Spleen (tissue), 7 donors: ENCODE results near the gene TARP.

Experiments
- CTCF ChIP-seq, 11 experiments: fragments of 200-600 bp in 7 of 11; fragments of 450-650 bp in 4 of 11; sonication (generic) in 4 of 11; IDR thresholded peaks in 8 of 11; conservative IDR thresholded peaks in 3 of 11; 1 replicate in 7 of 11; 2 replicates in 4 of 11; pipeline versions ENCODE4 v1.4.0 to v1.8.0; 2016 to 2021; ENCODE audit warnings: antibody characterized with exemption in 11 of 11, inconsistent platforms in 4 of 11, mild to moderate bottlenecking in 1 of 11
- POLR2A ChIP-seq, 3 donors: fragments of 450-650 bp; IDR thresholded peaks; one replicate each; pipeline ENCODE4 v1.5.1; 2017; ENCODE audit warnings: antibody characterized with exemption in 3 of 3, mild to moderate bottlenecking in 1 of 3
- donor health status: DM: no; HTN: no; CAD: no; lungs with moderate emphysema.
- donor health status: DM: no; HTN: no; CAD: no.
- donor health status: DM: no; HTN: no; CAD: no.

- TF ChIP-seq CTCF (IDR thresholded peaks at IDR 0.05 in 8 of 11, conservative IDR thresholded peaks at IDR 0.05 in 3 of 11), result no peak
- no peak for TF ChIP-seq POLR2A (IDR thresholded peaks at IDR 0.05)
Measured at GRCh38 chr7:38321050-38321449, 47.6 kb upstream of the TARP start.
